Activated CD8-positive, alpha-beta memory T cell treated with anti-CD3 and anti-CD28 coated beads, Interleukin-2, amount 50 U/mL, for 4 hours (primary cell): Measurements from ENCODE around the gene GNG8.
"Not testable (repeated sequence)": the region's sequence is repeated elsewhere in the genome, so short reads cannot be mapped to it uniquely, and the experiment has no call there.

Experiments
- DNase-seq: peaks from one replicate; pipeline ENCODE4 v3.0.0-alpha.2; 2020

GNG8 gene

GRCh38 chr19:46644720-46645119, 8.7 kb upstream of the GNG8 start:
- DNase-seq: no peak

GRCh38 chr19:46640656-46641055, 4.7 kb upstream of the GNG8 start:
- DNase-seq: no peak

DNA sequence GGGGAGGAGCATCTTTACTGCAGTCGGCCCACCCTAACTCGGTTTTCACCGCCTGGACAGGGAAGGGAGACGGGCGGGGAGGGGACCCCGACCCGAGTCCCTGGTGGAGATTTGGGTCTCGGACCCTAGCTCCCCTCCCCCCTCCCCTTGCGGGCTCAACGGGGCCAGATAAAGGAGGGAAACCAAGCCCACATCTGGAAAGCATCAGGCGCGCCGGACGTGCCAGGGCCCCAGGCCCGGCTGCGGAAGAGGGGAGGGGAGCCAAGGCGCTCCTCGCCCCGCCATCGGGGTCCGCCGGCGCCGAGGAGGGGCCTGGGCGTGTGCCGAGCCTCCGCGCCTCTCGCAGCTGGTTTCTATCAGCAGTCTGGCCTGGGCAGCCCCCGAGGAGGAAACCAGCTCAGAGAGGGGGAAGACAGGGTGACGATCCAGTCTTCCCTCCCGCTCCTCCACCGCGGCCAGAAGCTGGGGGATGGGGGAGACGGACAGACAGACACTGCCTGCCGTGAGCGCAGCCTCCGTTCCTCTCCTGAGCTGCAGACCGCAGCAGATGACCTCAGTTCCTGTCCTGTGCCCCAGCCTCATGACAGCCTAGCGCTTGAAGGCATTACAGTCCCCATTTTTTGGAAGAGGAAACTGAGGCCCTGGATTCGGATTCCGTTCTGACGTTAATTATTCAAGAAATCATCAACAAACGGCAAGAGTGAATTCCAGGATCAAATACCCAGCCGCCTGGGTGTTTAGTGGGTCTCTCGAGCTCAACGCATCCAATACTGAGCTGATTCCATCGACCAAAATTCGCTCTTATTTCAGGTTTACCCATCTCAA, 3.6 kb upstream of the GNG8 start:
- DNase-seq: no peak

- no peak for DNase-seq
Measured at GRCh38 chr19:46637224-46637623, 1.2 kb upstream of the GNG8 start.

DNA sequence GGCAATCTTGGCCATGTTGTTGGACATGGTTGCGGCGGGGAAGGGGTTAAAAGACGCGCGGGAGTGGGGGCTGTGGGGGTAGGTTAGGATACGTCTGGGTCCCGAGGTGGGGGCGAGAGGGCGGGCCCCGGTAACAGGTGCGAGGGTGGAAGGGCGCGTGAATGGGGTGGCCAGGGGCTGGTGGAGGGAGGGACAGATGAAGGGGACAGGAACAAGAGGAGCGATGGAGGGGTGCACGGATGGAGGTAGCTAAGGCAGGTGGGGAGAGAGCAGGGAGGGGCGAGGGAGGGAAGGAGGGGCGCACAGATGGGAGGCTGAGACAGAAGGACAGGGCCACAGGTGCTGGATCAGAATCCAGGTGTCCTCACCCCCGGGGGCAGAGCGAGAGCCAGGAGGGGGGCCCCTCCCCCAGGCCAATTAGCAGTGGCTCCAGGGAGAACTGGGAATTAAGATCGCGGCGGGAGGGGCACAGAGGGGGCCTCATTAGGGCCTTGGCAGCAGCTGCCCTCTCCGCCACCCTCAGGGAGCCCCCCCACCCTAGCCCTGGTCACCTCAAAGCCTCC, 1.3 kb downstream of the GNG8 start:
- DNase-seq: no peak

DNA sequence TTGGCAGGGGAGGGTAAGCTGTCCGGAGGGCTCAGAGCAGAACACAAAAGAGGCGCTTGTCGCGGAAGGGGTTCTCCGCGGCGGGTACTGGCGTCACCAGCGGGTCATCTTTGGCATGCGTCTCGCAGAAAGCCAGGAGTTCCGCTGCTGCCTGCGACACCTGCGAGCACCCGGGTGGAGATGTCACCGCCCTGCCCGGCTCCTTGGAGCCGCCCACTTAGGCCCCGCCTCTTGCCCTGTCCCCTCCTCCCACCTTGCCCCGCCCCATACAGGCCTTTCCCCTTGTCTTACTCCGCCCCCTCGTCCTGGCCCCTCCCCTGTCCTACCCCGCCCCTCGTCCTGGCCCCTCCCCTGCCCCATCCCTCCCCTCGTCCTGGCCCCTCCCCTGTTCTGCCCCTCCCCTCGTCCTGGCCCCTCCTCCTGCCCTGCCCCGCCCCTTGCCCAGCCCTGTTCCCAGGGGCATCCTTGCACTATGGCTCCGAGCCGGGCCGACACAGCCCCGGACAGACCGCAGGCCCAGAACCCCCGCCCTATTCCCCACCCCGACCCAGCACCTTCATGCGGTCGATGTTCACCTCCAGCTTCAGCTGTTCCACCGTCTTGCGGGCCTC, 1.9 kb downstream of the GNG8 start:
- peak; percentile 92 for DNase-seq

DNA sequence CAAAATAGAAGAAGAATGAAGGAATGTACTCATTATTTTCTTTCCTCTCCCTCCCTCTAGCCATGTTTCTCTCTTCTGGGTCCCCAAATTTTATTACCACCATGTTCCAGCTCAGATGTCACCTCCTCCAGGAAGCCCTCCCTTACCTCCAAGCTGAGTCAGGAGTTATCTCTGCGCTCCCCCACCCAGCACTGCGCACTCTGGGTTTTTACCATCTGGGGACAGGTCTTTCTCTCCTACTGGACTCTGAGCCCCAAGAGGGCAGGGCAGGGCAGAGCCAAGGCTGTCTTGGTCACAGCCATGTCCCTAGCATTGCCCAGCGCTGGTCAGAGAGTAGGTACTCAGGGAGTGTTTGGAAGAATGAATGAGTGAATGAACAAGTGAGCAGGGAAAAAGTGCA, 2.9 kb downstream of the GNG8 start:
- DNase-seq: no peak

GRCh38 chr19:46631481-46631880, 4.5 kb downstream of the GNG8 start:
- DNase-seq: no peak

- no peak for DNase-seq
Measured at GRCh38 chr19:46630586-46631205, 5.3 kb downstream of the GNG8 start.

DNA sequence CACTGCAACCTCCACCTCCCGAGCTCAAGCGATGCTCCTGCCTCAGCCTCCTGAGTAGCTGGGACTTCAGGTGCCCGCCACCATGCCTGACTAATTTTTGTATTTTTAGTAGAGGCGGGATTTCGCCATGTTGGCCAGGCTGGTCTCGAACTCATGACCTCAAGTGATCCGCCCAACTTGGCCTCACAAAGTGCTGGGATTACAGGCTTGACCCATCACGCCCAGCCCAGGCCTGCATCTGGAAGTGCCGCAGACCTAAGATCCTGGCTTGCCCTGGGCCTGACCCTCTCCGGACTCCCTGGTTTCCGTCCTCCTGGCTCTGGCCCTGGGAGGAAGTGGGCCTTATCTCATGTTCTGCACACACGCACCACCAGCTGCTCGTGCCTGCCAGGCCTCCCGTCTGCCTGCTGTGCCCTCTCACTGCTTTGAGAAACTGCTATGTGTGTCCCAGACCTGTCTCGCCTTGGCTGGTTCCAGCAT, 6.4 kb downstream of the GNG8 start:
- no peak for DNase-seq

GRCh38 chr19:46628970-46629369, 7.0 kb downstream of the GNG8 start:
- DNase-seq: not testable (repeated sequence)

DNA sequence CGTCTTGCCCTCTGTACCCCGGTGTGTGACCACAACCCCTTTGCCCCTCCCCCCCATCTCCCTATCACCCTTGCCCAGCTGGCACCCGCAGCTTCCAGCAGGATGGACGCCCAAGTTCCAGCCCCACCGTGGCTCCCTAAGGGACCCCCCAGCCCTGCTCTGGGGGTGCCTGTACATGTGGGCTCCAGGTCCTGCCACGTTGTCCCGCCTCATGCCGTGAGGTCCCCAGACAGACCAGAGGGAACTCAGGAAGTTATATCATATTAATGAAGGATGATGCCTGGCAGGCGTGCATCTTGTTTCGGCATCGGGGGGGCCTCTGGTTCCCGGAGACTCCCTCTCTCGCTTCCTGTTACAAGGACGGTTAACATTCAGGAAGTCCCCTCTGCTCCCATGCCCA, 9.6 kb downstream of the GNG8 start:
- no peak for DNase-seq

DNA sequence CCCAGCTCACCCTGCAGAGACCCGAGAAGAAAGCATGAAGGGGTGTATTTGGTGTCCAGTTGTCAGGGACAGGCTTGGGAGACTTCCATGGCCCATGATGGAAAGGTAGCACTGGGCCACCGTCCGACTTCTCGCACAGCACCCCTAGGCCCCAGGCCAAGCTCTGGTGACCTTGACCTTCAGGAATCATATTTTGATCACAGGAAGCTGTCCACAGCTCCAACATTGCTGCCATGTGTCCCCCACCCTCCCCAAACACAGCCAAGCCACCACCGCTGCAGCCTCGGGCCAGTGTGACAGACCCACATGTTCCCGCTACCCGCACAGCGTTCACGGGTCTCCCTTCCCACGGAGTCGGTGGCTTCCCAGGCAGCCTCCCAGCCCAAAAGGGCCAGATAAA, 10.3 kb downstream of the GNG8 start:
- DNase-seq: no peak

DNA sequence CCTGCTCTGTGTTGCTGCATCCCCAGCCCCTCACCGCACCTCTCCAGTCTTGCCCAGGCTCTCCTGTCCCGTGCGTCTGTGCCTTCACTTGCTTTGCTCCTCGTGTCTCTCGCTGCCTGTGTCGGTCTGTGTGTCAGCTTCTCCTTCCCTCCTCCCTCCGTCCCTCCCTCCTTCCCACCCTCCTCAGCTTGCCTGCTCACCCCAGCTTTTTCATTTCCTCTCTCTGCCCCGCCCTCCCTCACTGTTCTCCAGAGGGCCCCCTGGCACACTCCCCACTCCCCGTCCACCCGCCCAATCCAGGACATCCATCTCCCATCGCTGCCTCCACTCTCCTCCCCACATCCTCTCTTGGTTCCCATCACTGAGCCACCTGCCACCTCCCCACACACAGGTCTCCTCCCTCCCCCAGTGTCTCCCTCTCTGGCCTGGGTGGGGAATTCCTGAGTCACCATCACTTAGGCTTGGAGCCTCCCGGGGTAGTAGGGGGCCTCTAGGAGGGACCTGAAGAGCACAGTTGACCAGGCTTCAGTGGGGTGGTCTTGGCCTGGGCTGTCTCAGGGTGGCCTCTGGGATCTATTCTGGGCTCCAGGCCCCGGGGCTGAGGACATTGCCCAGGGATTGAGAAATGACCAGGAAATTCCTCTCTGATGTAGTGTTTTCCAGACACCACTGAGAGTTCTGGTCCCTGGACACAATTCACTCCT, 10.9 kb downstream of the GNG8 start, which contains the start of gene PTGIR:
TSS of gene PTGIR (minus strand) at position 132 of the 704 bp plus-strand sequence. CDS start 864 bp downstream, outside the sequence.
- DNase-seq: no peak

GRCh38 chr19:46623915-46624502, 12.0 kb downstream of the GNG8 start:
- no peak for DNase-seq

- DNase-seq: no peak
Measured at GRCh38 chr19:46622118-46622446, 13.9 kb downstream of the GNG8 start.

GRCh38 chr19:46621191-46622117, 14.5 kb downstream of the GNG8 start:
- no peak for DNase-seq

DNA sequence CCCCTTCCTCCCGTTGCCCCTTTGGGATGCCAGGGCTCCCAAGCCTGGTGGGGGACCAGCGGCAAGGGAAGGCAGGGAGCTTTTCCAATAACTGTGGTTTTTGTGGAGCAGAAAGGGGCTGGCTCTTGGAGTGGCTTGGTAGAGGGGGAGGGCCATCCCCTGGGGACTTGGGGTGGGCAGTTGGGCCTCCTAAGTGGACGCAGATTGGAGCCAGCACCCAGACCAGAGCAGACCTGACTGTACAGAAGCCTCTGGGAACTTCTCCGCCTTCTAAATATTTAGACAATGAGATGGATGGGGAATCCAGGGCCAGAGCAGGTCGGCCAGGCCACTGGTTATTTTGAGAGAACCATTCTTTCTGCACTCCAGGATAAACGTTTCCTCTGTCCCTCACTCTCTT, 15.3 kb downstream of the GNG8 start:
- no peak for DNase-seq

- DNase-seq: no peak
Measured at GRCh38 chr19:46620267-46620666, 15.7 kb downstream of the GNG8 start.

GRCh38 chr19:46618670-46619231, 17.3 kb downstream of the GNG8 start:
- DNase-seq: no peak

DNA sequence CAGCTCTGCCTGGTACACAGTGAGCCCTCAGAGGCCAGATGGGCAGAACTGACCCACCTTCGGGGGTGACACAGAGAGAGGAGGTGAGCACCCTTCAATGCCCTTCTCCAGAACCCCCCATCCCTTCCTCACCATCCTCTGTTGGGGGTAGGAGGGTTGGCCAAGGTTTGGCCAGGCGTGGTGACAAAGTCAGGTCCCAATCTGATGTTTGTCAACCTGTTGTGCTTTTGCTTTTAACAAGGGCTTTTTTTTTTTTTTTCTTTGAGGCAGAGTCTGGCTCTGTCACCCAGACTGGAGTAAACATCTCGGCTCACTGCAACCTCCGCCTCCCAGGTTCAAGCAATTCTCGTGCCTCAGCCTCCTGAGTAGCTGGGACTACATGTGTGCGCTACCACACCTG, 18.4 kb downstream of the GNG8 start:
- DNase-seq: no peak
